H1 (cell line): ENCODE results near the gene RNF175. TPM values are rescaled to one million over a fixed set of nuclear protein-coding genes. Genes with fewer than 3 reads are reported as not detected.
A peak's percentile ranks its signal among the peaks of the same experiment; 100 is the strongest.

Source experiments
- BCL11A ChIP-seq, 2 experiments: IDR thresholded peaks; one replicate each; pipeline ENCODE4 v1.6.1; 2011; ENCODE audit warnings: low read depth in 2 of 2, low read length in 2 of 2, mild to moderate bottlenecking in 2 of 2
- CBX8 ChIP-seq: fragments of 300-800, 300-1000 bp; sonication (generic); IDR thresholded peaks from 2 replicates; pipeline ENCODE4 v1.7.1; 2016; ENCODE audit warnings: low read depth, low read length, borderline replicate concordance
- CHD2 ChIP-seq: IDR thresholded peaks from 2 replicates; pipeline ENCODE4 v1.6.1; 2012; ENCODE audit warnings: low read length, improper control_type of control experiment
- EP300 ChIP-seq, 2 experiments: IDR thresholded peaks; 1 replicate in 1 of 2; 2 replicates in 1 of 2; pipeline ENCODE4 v1.6.1; 2011 to 2012; ENCODE audit warnings: low read depth in 2 of 2, low read length in 2 of 2, mild to moderate bottlenecking in 2 of 2, borderline replicate concordance in 1 of 2, inconsistent platforms in 1 of 2, moderate library complexity in 1 of 2
- GTF2F1 ChIP-seq: IDR thresholded peaks from 2 replicates; pipeline ENCODE4 v1.6.1; 2012; ENCODE audit warnings: low read depth, low read length, improper control_type of control experiment, borderline replicate concordance
- POU5F1 ChIP-seq: IDR thresholded peaks from 2 replicates; pipeline ENCODE4 v1.6.1; 2011; ENCODE audit warnings: low read depth, mild to moderate bottlenecking, low read length, moderate library complexity
- TAF1 ChIP-seq: IDR thresholded peaks from 2 replicates; pipeline ENCODE4 v1.6.1; 2011; ENCODE audit warnings: mild to moderate bottlenecking, low read depth, low read length
- TCF12 ChIP-seq: IDR thresholded peaks from 2 replicates; pipeline ENCODE4 v1.6.1; 2011; ENCODE audit warnings: low read depth, mild to moderate bottlenecking, low read length
- polyA plus RNA-seq, 7 experiments: library from polyadenylated mRNA; depleted of rRNA in 3 of 7; stranded (reverse) in 5 of 7; unstranded in 2 of 7; fragments of >200 nt in 5 of 7; fragments of 200-250 nt in 2 of 7; gene quantifications; 1 replicate in 5 of 7; 2 replicates in 1 of 7; 4 replicates in 1 of 7; pipeline versions ENCODE4 v1.2.1 to v1.2.3, GENCODE V29; 2011 to 2013; ENCODE audit warnings: missing spikeins in 2 of 7, mixed read lengths in 2 of 7
- total RNA-seq: library from RNA; stranded (reverse); fragmentation: NEBNext Ultra II Directional; extraction: Animal tissue kit (Norgen Biotek cat#: 25700); gene quantifications from 2 replicates; pipeline ENCODE4 v1.2.1, GENCODE V29; 2021
- TF ChIP-seq, protein P1 (sequence below): fragments of 300-600 bp; sonication (generic); IDR thresholded peaks from 2 replicates; pipeline ENCODE4 v1.7.1; 2012; ENCODE audit warnings: low read length, moderate library complexity, mild to moderate bottlenecking, inconsistent platforms; ENCODE audit not compliant: insufficient replicate concordance

RNF175 gene
- total and polyA plus RNA-seq, 2 of the 8 experiments (the other 6 are each of a cell fraction or from before 2014, with no cell fraction given) = 7.9 to 9.8 TPM

DNA sequence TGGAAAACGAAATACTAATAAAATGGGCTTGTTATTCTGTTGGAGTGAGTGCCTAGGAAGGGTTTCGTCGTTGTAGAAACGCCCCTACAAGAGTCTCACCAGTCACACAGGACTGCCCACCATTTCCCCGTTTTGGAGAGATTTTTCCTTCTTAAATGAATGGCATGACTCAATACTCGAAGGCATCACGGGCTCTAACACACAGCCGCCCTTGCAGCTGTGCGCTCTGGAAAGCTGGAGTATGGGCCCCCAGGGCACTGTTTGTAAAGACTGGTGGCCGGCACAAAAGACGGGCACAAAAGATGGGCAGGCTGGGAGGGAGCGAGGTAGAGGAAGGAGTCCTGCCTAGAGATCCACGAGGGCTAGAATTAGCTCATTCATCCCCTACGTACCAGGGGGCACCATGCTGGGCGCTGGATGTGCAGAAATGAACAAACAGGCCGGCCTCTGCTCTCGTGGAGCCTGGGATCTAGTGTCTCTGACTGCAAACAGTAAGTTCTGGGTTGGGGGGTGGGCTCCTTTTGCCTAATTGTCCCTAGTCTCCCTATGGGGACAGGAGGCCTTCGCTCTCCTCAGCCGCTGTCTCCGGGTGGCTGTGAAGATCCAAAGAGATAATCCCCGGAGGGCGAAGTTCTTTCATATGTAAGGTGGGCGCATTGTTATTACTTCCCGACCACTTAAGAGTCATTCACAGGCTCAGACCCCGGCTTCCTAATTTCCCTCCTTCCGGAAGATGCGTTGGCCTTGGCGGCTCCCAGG, 30.1 kb upstream of the RNF175 start (continued):
- TF ChIP-seq, protein P1, sequence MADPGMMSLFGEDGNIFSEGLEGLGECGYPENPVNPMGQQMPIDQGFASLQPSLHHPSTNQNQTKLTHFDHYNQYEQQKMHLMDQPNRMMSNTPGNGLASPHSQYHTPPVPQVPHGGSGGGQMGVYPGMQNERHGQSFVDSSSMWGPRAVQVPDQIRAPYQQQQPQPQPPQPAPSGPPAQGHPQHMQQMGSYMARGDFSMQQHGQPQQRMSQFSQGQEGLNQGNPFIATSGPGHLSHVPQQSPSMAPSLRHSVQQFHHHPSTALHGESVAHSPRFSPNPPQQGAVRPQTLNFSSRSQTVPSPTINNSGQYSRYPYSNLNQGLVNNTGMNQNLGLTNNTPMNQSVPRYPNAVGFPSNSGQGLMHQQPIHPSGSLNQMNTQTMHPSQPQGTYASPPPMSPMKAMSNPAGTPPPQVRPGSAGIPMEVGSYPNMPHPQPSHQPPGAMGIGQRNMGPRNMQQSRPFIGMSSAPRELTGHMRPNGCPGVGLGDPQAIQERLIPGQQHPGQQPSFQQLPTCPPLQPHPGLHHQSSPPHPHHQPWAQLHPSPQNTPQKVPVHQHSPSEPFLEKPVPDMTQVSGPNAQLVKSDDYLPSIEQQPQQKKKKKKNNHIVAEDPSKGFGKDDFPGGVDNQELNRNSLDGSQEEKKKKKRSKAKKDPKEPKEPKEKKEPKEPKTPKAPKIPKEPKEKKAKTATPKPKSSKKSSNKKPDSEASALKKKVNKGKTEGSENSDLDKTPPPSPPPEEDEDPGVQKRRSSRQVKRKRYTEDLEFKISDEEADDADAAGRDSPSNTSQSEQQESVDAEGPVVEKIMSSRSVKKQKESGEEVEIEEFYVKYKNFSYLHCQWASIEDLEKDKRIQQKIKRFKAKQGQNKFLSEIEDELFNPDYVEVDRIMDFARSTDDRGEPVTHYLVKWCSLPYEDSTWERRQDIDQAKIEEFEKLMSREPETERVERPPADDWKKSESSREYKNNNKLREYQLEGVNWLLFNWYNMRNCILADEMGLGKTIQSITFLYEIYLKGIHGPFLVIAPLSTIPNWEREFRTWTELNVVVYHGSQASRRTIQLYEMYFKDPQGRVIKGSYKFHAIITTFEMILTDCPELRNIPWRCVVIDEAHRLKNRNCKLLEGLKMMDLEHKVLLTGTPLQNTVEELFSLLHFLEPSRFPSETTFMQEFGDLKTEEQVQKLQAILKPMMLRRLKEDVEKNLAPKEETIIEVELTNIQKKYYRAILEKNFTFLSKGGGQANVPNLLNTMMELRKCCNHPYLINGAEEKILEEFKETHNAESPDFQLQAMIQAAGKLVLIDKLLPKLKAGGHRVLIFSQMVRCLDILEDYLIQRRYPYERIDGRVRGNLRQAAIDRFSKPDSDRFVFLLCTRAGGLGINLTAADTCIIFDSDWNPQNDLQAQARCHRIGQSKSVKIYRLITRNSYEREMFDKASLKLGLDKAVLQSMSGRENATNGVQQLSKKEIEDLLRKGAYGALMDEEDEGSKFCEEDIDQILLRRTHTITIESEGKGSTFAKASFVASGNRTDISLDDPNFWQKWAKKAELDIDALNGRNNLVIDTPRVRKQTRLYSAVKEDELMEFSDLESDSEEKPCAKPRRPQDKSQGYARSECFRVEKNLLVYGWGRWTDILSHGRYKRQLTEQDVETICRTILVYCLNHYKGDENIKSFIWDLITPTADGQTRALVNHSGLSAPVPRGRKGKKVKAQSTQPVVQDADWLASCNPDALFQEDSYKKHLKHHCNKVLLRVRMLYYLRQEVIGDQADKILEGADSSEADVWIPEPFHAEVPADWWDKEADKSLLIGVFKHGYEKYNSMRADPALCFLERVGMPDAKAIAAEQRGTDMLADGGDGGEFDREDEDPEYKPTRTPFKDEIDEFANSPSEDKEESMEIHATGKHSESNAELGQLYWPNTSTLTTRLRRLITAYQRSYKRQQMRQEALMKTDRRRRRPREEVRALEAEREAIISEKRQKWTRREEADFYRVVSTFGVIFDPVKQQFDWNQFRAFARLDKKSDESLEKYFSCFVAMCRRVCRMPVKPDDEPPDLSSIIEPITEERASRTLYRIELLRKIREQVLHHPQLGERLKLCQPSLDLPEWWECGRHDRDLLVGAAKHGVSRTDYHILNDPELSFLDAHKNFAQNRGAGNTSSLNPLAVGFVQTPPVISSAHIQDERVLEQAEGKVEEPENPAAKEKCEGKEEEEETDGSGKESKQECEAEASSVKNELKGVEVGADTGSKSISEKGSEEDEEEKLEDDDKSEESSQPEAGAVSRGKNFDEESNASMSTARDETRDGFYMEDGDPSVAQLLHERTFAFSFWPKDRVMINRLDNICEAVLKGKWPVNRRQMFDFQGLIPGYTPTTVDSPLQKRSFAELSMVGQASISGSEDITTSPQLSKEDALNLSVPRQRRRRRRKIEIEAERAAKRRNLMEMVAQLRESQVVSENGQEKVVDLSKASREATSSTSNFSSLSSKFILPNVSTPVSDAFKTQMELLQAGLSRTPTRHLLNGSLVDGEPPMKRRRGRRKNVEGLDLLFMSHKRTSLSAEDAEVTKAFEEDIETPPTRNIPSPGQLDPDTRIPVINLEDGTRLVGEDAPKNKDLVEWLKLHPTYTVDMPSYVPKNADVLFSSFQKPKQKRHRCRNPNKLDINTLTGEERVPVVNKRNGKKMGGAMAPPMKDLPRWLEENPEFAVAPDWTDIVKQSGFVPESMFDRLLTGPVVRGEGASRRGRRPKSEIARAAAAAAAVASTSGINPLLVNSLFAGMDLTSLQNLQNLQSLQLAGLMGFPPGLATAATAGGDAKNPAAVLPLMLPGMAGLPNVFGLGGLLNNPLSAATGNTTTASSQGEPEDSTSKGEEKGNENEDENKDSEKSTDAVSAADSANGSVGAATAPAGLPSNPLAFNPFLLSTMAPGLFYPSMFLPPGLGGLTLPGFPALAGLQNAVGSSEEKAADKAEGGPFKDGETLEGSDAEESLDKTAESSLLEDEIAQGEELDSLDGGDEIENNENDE = no peak
- TF ChIP-seq GTF2F1 (peak; percentile 79), CHD2 (peak; percentile 4; the same call in 1 of the 2 replicates), TAF1 (peak; percentile 78), TCF12 (peak; percentile 82; the same call in 1 of the 2 replicates), BCL11A (IDR thresholded peaks at IDR 0.05; ENCODE audit: low read depth in 2 of 2, low read length in 2 of 2) (peak; percentile 61 to 76), CBX8 (no peak), POU5F1 (peak; percentile 88; the same call in 1 of the 2 replicates), EP300 (IDR thresholded peaks at IDR 0.05; ENCODE audit: borderline replicate concordance in 1 of 2, low read depth in 2 of 2, low read length in 2 of 2) (peak in 1 of 2 experiments; percentile 95; a peak in 2 of 3 replicates)
